ENCODE results near the gene CYB561.

Gene CYB561

DNA sequence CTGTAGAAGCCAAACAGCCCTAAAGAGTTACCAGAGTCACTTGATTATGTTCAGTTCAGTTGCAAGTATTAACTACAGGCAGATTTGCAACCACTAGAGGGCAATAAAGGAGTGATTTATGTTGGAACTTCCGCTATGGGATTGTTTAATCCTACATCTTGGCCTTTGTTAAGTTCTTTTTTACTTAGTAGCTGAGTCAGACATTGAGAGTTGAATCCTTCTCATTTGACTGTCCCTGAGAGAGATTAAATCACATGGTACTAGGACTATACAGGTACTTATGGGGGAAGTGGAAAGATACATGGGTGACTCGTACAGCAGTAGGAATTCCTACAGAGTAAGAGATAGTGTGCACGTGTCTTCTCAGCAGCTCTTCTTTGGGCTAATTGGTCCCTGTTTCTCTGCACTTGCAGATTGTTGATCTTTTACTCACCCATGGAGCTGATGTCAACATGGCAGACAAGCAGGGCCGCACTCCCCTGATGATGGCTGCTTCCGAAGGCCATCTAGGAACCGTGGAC, 40.3 kb downstream of the CYB561 start:
- DNase-seq: no peak

- no peak for DNase-seq
Measured at GRCh38 chr17:63405020-63405419, 41.1 kb downstream of the CYB561 start.

- DNase-seq: no peak
Measured at GRCh38 chr17:63402431-63403212, 43.5 kb downstream of the CYB561 start.

- DNase-seq: no peak
Measured at GRCh38 chr17:63399856-63400255, 46.2 kb downstream of the CYB561 start.

DNA sequence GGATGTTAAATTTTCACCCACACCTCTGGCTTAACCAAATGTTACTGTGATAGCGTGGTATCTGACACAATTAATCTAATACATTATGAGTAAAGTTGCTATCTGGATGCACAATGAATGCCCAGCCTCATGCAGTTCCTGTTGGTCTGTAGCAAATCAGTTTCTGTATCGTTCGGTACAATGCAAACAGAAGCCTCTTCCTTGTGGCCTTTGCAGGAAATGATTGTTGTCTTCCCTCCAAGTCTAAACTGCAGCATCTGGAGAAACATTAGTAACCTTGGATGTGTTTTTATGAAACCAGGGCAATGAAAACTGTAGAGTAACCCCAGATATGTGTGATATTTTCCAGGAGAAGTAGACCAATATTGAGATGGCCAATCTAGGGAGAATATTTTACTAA, 46.8 kb downstream of the CYB561 start:
- no peak for DNase-seq

DNA sequence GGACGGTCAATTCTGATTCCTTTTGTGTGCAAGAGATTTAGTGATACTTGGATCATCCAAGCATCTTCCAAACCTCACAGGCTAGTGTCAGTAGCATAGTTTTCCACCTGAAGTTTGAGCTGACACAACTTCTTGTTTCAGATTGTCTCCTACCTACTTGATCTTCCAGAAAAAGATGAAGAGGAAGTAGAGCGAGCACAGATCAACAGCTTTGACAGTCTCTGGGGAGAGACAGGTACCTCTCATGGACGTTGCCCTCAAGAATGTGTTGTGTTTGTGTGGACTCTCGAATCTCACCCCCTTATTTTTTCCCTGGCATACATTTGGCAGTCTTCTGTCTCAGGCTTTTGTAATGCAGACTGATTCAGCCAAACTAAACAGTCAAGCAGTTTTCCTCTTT, 47.4 kb downstream of the CYB561 start:
- no peak for DNase-seq

DNA sequence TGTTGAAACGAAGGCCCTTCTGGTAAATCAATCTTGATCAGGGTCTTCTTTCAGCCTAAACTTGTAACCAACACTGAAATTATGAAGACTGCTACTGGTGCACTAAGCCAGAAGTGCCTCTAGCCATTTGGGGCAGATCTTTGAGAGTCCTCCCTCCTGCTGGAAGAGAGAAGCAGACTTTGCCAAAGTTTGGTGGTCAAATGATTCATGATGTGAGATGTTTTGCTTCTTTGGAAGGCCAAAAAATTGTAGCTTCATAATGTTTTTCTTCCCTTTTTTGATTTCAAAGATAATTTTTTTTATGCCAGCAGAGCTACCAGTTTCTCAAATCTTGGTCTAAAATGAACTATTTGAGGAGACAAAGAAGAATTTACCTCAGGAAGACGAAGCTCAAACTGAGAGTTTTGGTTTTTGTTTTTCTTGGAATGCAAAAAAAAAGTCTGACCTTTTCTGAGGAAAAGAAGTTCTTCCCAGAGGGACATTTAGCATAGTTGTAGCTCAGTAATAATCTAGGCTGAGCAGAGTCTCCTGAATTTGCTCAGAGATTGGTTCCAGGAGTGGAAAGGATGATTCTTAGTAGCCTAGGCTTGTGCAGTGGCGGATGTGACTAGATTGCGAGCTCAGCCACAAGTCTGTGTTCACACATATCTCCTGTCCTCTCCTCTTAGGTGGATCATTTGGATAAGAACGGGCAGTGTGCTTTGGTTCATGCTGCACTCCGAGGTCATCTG, 50.9 kb downstream of the CYB561 start:
- no peak for DNase-seq

DNA sequence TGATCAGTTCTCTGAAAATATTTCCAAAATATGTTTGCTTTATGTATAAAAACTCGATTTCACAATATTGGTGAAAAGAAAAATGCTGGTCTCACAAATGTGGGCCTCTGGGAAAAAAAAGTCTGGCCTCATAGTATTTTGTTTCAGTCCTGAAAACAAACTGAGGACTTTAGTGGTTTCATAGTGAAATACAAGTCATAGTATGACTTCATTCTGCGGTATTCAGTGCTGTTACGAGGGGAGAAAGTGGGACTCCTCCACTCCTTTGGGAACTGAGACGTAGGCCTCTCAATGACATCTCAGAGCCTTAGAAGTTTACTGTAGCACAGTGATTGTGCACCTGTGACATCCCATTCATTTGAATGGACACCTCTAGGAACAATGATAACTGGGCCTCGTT, 56.0 kb downstream of the CYB561 start:
- no peak for DNase-seq

DNA sequence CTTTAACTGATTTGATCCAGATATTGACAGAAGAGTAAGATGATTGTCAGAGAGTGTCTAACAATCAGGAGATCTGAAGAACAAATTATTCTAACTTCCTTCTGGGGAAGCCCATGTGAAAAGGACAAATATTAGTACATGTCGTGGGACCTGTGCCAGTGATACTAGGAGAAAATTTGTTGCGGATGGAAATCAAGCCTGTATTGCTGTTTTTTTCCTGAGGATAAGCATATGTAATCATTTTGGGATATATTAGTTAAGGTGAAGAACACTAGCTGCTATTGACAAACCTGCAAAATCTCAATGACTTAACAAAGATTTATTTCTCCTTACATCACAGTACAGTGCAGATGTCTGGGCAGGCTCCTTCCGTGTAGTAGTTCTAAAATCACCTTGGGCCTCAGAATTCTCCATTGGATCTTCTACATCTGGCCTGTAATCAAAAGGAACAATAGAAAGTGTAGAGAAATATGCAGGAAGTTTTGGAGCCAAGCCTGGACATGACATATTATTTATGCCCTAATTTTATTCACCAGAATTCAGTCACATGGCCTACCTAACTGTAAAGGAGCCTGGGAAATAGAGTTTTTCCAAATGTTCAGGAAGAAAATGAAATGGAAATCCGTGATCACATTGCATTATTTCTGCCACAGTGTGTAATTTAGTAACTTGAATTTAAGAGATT, 58.3 kb downstream of the CYB561 start:
- DNase-seq: no peak

- DNase-seq: no peak
Measured at GRCh38 chr17:63382826-63383225, 63.3 kb downstream of the CYB561 start.

Data from activated naive CD4-positive, alpha-beta T cell treated with anti-CD3 and anti-CD28 coated beads, Interleukin-2, amount 50 U/mL, for 16 hours (primary cell).